ENCODE results near the gene PITPNC1. TPM values are rescaled to one million over a fixed set of nuclear protein-coding genes. Genes with fewer than 3 reads are reported as not detected.
A peak's percentile ranks its signal among the peaks of the same experiment; 100 is the strongest.

Gene PITPNC1
- total and polyA plus RNA-seq, 5 donors from 2014 or later = 27.3 to 47.9 (median 39.5) TPM

DNA sequence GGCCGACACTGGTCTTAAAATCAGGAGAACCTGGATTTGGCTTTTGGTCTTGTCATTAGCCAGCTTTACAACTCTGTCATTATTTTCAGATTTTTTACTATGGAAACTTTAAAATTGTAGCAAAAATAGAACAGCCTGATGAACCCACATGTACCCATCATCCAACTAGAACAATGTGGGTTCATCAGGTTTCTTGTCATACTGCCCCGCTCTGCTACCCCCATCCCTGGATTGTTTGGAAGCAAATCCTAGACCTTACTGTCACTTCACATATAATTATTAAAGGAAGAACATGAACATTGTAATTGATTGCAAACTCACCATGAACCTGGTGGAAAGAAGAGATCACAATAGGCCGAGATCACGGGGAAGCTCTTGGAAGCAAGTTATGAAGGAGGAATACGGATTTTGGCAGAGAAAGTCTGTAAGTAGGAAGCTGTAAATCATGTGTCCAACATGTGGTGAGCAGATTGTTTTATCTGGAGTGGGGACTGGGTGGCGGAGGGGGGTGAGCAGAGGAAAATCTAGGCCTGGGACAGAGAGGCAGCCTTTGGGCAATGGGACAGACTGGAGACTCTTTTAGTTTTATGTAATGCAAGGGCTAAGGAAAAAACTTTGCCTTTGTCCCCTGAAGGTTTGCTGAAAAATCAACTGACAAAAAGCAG lies 67.0 kb downstream of the PITPNC1 start:
- H3K4me1 ChIP-seq (ENCODE audit: control insufficient read depth, insufficient read depth, low read length, poor library complexity, severe bottlenecking) = peaks cover 43% of the 10 kb centered on the region
- no peak overlapping the region for H3K4me3 ChIP-seq (ENCODE audit: low read depth, low read length)
- DNase-seq (no peak), ATAC-seq (ENCODE audit: low read depth in 2 of 2) (no peak)
- peak overlapping the region; percentile 95 to 98 (median 96) for H3K27ac Mint-ChIP-seq
- no peaks in the 10 kb centered on the region for H3K9me3 Mint-ChIP-seq
- H3K9me3 ChIP-seq (ENCODE audit: control insufficient read depth in 2 of 2, low read length in 2 of 2) = no peaks in the 10 kb centered on the region
- peaks cover 16 to 90% (median 40%) of the 10 kb centered on the region in 4 donors for H3K4me1 Mint-ChIP-seq
- H3K27me3 ChIP-seq (ENCODE audit: control insufficient read depth, insufficient read depth, low read length) = no peaks in the 10 kb centered on the region
- H3K4me3 Mint-ChIP-seq = peak overlapping the region in 2 of 4 donors; percentile 11 to 13
- H3K27me3 Mint-ChIP-seq = no peaks in the 10 kb centered on the region
- H3K27ac ChIP-seq (ENCODE audit: insufficient read depth, low read length, poor library complexity, severe bottlenecking) = no peak overlapping the region
- no peaks in the 10 kb centered on the region for H3K36me3 ChIP-seq (ENCODE audit: control insufficient read depth, insufficient read depth, low read length)
- H3K36me3 Mint-ChIP-seq = no peaks in the 10 kb centered on the region

DNA sequence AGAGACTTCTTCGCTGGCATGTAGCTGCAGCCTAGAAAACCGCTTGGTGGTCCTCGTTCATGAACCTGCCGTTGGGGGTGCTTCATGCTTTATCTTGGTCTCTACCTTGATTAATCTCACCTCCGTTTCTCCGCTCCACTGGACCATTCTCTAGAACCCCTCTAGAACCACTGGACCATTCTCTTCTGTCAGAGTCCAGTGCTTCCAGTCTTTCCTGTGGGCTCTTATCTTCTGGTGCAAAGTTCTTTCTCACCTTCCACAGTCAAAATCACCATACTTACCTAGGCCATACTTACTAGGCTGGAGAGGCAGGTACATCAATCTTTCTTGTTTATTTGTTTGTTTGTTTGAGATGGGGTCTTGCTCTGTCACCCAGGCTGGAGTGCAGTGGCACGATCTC lies 71.4 kb downstream of the PITPNC1 start:
- no peaks in the 10 kb centered on the region for H3K27me3 Mint-ChIP-seq
- H3K36me3 Mint-ChIP-seq = no peaks in the 10 kb centered on the region
- Histone ChIP-seq H3K36me3 (ENCODE audit: control insufficient read depth, insufficient read depth, low read length) (no peaks in the 10 kb centered on the region), H3K27ac (ENCODE audit: insufficient read depth, low read length, poor library complexity, severe bottlenecking) (no peak overlapping the region), H3K9me3 (ENCODE audit: control insufficient read depth in 2 of 2, low read length in 2 of 2) (no peaks in the 10 kb centered on the region), H3K4me1 (ENCODE audit: control insufficient read depth, insufficient read depth, low read length, poor library complexity, severe bottlenecking) (peaks cover 37% of the 10 kb centered on the region), H3K27me3 (ENCODE audit: control insufficient read depth, insufficient read depth, low read length) (no peaks in the 10 kb centered on the region), H3K4me3 (ENCODE audit: low read depth, low read length) (no peak overlapping the region)
- H3K4me1 Mint-ChIP-seq = peaks cover 12 to 94% (median 42%) of the 10 kb centered on the region in 4 donors
- H3K27ac Mint-ChIP-seq = peak overlapping the region; percentile 75 to 90 (median 90)
- no peaks in the 10 kb centered on the region for H3K9me3 Mint-ChIP-seq
- ATAC-seq (ENCODE audit: low read depth in 2 of 2) (no peak), DNase-seq (no peak)
- no peak overlapping the region for H3K4me3 Mint-ChIP-seq

DNA sequence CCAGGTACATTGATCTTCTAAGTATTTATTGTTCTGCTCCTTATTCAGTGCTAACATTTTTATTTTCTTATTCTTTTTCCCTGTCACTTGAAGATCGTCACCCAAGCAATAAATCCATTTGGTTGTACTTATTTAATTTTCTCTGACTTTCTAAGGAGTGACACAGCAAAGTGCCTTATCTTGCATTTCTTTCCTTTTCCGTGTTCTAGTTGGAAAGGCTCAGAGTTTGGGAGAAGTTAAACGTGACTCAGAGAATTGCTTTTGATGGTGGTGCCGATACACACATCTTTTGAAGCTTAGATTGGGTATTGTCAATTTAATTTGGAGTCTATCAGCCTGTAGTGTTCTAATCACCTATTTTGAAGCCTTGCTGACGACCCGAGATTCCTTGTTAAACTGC lies 72.0 kb downstream of the PITPNC1 start:
- Mint-ChIP-seq H3K4me3 (peak overlapping the region in 3 of 4 donors; percentile 44 to 84 (median 69)), H3K9me3 (no peaks in the 10 kb centered on the region), H3K4me1 (peaks cover 12 to 94% (median 43%) of the 10 kb centered on the region in 4 donors), H3K36me3 (no peaks in the 10 kb centered on the region), H3K27me3 (no peaks in the 10 kb centered on the region), H3K27ac (peak overlapping the region; percentile 82 to 90 (median 87))
- H3K4me1 ChIP-seq (ENCODE audit: control insufficient read depth, insufficient read depth, low read length, poor library complexity, severe bottlenecking) = peaks cover 39% of the 10 kb centered on the region
- no peaks in the 10 kb centered on the region for H3K27me3 ChIP-seq (ENCODE audit: control insufficient read depth, insufficient read depth, low read length)
- no peaks in the 10 kb centered on the region for H3K9me3 ChIP-seq (ENCODE audit: control insufficient read depth in 2 of 2, low read length in 2 of 2)
- H3K27ac ChIP-seq (ENCODE audit: insufficient read depth, low read length, poor library complexity, severe bottlenecking) = no peak overlapping the region
- H3K36me3 ChIP-seq (ENCODE audit: control insufficient read depth, insufficient read depth, low read length) = no peaks in the 10 kb centered on the region
- ATAC-seq (ENCODE audit: low read depth in 2 of 2) (no peak), DNase-seq (no peak)
- no peak overlapping the region for H3K4me3 ChIP-seq (ENCODE audit: low read depth, low read length)

DNA sequence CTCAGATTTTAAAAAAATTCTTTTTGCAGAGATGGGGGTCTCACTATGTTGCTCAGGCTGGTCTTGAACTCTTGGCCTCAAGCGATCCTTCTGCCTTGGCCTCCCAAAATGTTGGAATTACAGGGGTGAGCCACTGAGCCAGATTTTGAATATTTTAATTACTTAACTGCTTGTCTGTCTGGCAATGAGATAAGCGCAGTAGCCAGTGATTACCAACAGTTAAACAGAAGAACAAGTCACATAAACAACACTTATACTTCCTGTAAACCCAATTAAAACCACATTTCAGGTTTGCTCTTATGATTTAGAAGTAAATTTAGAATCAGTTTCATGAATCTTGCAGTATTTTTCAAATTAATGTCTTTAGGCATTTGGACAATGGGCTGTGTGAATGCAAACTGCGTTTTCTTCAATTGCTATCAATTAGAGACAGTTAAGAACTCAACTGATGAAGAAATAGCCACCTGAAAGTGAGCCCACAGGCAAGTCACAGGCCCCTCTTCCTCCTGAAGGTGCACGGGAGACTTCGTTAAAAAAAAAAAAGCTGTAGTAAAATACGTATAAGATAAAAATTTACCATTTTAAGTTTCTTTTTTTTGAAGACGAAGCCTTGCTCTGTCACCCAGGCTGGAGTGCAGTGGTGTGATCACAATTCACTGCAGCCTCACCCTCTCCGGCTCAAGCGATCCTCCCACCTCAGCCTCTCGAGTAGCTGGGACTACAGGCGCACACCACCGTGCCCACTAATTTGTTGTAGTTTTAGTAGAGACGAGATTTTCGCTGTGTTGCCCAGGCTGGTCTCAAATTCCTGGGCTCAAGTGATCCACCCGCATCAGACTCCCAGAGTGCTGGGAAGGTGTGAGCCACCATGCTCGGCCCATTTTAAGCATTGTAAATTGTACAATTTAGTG lies 73.0 kb downstream of the PITPNC1 start:
- Mint-ChIP-seq H3K9me3 (no peaks in the 10 kb centered on the region), H3K4me3 (peak overlapping the region; percentile 44 to 84 (median 62)), H3K36me3 (no peaks in the 10 kb centered on the region), H3K27ac (peak overlapping the region; percentile 82 to 90 (median 87)), H3K27me3 (no peaks in the 10 kb centered on the region), H3K4me1 (peaks cover 12 to 92% (median 37%) of the 10 kb centered on the region in 4 donors)
- Histone ChIP-seq H3K27ac (ENCODE audit: insufficient read depth, low read length, poor library complexity, severe bottlenecking) (peak overlapping the region; percentile 20), H3K36me3 (ENCODE audit: control insufficient read depth, insufficient read depth, low read length) (no peaks in the 10 kb centered on the region), H3K9me3 (ENCODE audit: control insufficient read depth in 2 of 2, low read length in 2 of 2) (no peaks in the 10 kb centered on the region), H3K27me3 (ENCODE audit: control insufficient read depth, insufficient read depth, low read length) (no peaks in the 10 kb centered on the region), H3K4me1 (ENCODE audit: control insufficient read depth, insufficient read depth, low read length, poor library complexity, severe bottlenecking) (peaks cover 39% of the 10 kb centered on the region), H3K4me3 (ENCODE audit: low read depth, low read length) (peak overlapping the region; percentile 26)
- ATAC-seq (ENCODE audit: low read depth in 2 of 2) = no peak
- peak in 1 of 3 donors; percentile 30 for DNase-seq

DNA sequence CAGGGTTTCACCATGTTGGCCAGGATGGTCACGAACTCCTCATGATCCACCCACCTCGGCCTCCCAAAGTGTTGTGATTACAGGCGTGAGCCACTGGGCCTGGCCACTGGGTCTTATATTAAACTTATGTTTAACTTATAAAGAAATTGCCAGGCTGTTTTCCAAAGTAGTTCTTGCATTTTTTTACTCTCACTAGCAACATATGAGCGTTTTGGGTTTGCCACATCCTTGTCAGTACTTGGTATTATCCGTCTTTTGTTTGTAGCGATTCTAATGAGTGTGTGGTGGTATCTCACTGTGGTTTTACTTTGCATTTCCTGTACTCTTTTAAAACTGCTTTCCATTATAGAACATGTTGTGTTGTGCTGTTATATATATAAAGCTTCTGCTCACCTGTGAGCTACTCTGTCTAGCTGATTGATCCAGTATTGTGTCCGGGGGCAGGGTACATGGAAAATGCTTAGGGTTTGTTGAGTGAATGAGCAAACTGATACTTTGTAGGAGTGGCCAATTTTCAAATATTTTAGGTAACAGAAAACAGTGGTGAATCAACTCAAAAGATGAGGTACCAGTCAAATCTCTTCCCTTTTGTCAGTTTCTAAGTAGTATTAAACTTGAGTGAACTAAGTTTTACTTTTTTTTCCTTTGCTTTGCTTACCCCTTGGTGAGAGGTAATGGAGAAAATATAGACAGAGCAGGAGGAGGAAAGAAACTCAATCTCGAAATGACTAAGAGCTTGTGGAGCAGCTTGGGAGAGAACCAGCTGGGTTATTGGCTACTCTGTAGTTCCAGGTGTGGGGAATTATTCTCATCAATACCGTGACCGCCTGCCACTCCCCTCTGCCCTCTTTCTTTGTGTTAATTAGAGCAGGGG lies 75.8 kb downstream of the PITPNC1 start:
- Mint-ChIP-seq H3K4me1 (peaks cover 24 to 91% (median 46%) of the 10 kb centered on the region in 4 donors), H3K36me3 (peaks cover 5% of the 10 kb centered on the region), H3K9me3 (peaks cover 0 to under 1% (median under 1%) of the 10 kb centered on the region in 7 donors), H3K27ac (peak overlapping the region; percentile 81 to 98 (median 90)), H3K27me3 (no peaks in the 10 kb centered on the region), H3K4me3 (peak overlapping the region; percentile 17 to 84 (median 68))
- ATAC-seq (ENCODE audit: low read depth in 2 of 2) (peak; percentile 91 to 95), DNase-seq (peak in 2 of 3 donors; percentile 68 to 85)
- Histone ChIP-seq H3K27ac (ENCODE audit: insufficient read depth, low read length, poor library complexity, severe bottlenecking) (peak overlapping the region; percentile 39), H3K9me3 (ENCODE audit: control insufficient read depth in 2 of 2, low read length in 2 of 2) (peaks cover 1 to 3% of the 10 kb centered on the region in 2 experiments), H3K36me3 (ENCODE audit: control insufficient read depth, insufficient read depth, low read length) (no peaks in the 10 kb centered on the region), H3K27me3 (ENCODE audit: control insufficient read depth, insufficient read depth, low read length) (no peaks in the 10 kb centered on the region), H3K4me1 (ENCODE audit: control insufficient read depth, insufficient read depth, low read length, poor library complexity, severe bottlenecking) (peaks cover 39% of the 10 kb centered on the region), H3K4me3 (ENCODE audit: low read depth, low read length) (peak overlapping the region; percentile 60)

DNA sequence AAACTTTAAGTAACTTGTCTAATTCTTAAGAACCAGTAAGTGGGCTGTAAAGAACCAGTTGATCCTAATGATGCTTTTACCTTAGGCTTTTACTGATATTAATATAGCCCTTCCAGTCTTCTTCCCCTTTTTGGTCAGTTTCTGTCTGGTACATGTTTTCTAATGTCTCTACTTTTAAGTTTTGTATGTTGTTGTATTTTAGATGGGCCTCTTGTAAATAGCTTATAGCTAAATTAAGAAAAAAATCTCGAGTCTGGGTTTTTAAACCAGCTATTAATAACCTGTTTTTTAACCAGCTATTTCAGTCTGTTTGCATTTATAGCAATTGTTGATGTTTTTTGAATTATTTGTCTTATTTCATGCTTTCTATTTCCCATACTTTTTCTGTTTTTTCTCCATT lies 79.0 kb downstream of the PITPNC1 start:
- Histone ChIP-seq H3K27ac (ENCODE audit: insufficient read depth, low read length, poor library complexity, severe bottlenecking) (no peak overlapping the region), H3K4me3 (ENCODE audit: low read depth, low read length) (no peak overlapping the region), H3K36me3 (ENCODE audit: control insufficient read depth, insufficient read depth, low read length) (no peaks in the 10 kb centered on the region), H3K4me1 (ENCODE audit: control insufficient read depth, insufficient read depth, low read length, poor library complexity, severe bottlenecking) (peaks cover 22% of the 10 kb centered on the region), H3K27me3 (ENCODE audit: control insufficient read depth, insufficient read depth, low read length) (no peaks in the 10 kb centered on the region), H3K9me3 (ENCODE audit: control insufficient read depth in 2 of 2, low read length in 2 of 2) (peaks cover 8 to 11% of the 10 kb centered on the region in 2 experiments)
- no peak for DNase-seq
- Mint-ChIP-seq H3K27ac (peak overlapping the region in 2 of 3 donors; percentile 74 to 93), H3K36me3 (peaks cover 21% of the 10 kb centered on the region), H3K9me3 (peaks cover 0 to 8% (median 3%) of the 10 kb centered on the region in 7 donors), H3K4me3 (peak overlapping the region in 1 of 4 donors; percentile 67), H3K4me1 (peaks cover 24 to 76% (median 33%) of the 10 kb centered on the region in 4 donors), H3K27me3 (peaks cover 2% of the 10 kb centered on the region)
- no peak for ATAC-seq (ENCODE audit: low read depth in 2 of 2)

DNA sequence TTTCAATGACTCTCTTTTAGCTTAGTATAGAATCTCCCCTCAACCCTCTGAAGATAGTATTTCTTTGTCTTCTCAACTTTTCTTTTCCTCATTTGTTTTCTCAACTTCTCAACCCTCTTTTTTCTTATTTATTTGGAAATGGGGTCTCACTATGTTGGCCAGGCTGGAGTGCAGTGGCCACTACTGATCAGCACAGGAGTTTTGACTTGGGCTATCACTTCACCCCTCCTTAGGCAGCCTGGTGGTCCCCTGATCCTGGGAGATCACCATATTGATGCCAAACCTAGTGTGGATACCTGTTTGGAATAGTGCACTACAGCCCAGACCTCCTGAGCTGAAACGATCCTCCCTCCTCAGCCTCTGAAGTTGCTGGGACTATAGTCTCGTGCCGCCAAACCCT lies 79.8 kb downstream of the PITPNC1 start:
- Mint-ChIP-seq H3K4me3 (no peak overlapping the region), H3K9me3 (peaks cover 0 to 8% (median 3%) of the 10 kb centered on the region in 7 donors), H3K27me3 (peaks cover 4% of the 10 kb centered on the region), H3K27ac (peak overlapping the region; percentile 48 to 93 (median 74)), H3K36me3 (peaks cover 22% of the 10 kb centered on the region), H3K4me1 (peaks cover 29 to 76% (median 37%) of the 10 kb centered on the region in 4 donors)
- peaks cover 8 to 11% of the 10 kb centered on the region in 2 experiments for H3K9me3 ChIP-seq (ENCODE audit: control insufficient read depth in 2 of 2, low read length in 2 of 2)
- H3K27ac ChIP-seq (ENCODE audit: insufficient read depth, low read length, poor library complexity, severe bottlenecking) = no peak overlapping the region
- no peaks in the 10 kb centered on the region for H3K27me3 ChIP-seq (ENCODE audit: control insufficient read depth, insufficient read depth, low read length)
- ATAC-seq (ENCODE audit: low read depth in 2 of 2) (no peak), DNase-seq (no peak)
- no peak overlapping the region for H3K4me3 ChIP-seq (ENCODE audit: low read depth, low read length)
- no peaks in the 10 kb centered on the region for H3K36me3 ChIP-seq (ENCODE audit: control insufficient read depth, insufficient read depth, low read length)
- H3K4me1 ChIP-seq (ENCODE audit: control insufficient read depth, insufficient read depth, low read length, poor library complexity, severe bottlenecking) = peaks cover 18% of the 10 kb centered on the region

Data from CD4-positive, CD25-positive, alpha-beta regulatory T cell (primary cell).